K562 (cell line): ENCODE data around the gene AGAP1. TPM values are rescaled to one million over a fixed set of nuclear protein-coding genes. Genes with fewer than 3 reads are reported as not detected.

Experiments
- ETV5 ChIP-seq: sonication (generic); formaldehyde crosslinking; IDR thresholded peaks from 2 replicates; pipeline ENCODE4 v1.4.0; 2020; ENCODE audit warnings: low read depth, mild to moderate bottlenecking, missing genetic modification reagents
- JUND ChIP-seq, 2 experiments: IDR thresholded peaks; 2 replicates in 1 of 2; 3 replicates in 1 of 2; pipeline ENCODE4 v1.6.1; 2011; ENCODE audit warnings: borderline replicate concordance in 2 of 2, low read depth in 2 of 2, low read length in 2 of 2, improper control_type of control experiment in 1 of 2, missing biosample characterization in 1 of 2, missing genetic modification characterization in 1 of 2, missing genetic modification reagents in 1 of 2
- RREB1 ChIP-seq: fragments of 250-450 bp; sonication (Bioruptor Pico); IDR thresholded peaks from 2 replicates; pipeline ENCODE4 v1.4.0; 2020
- ZBTB33 ChIP-seq: sonication (generic); formaldehyde crosslinking; IDR thresholded peaks from 2 replicates; pipeline ENCODE4 v1.8.1; 2023; ENCODE audit warnings: mild to moderate bottlenecking, missing genetic modification reagents
- ZNF408 ChIP-seq: fragments of 250-450 bp; sonication (Bioruptor Pico); IDR thresholded peaks from 2 replicates; pipeline ENCODE4 v1.4.0; 2020; ENCODE audit warnings: low read depth, mild to moderate bottlenecking, moderate library complexity
- ZNF449 ChIP-seq: fragments of 250-450 bp; sonication (Bioruptor Pico); IDR thresholded peaks from 2 replicates; pipeline ENCODE4 v1.8.0; 2022; ENCODE audit warnings: moderate library complexity, mild to moderate bottlenecking, inconsistent platforms
- ZNF518B ChIP-seq: fragments of 250-450 bp; sonication (Bioruptor Pico); IDR thresholded peaks from 2 replicates; pipeline ENCODE4 v1.5.0; 2021; ENCODE audit warnings: mild to moderate bottlenecking, moderate library complexity
- polyA plus RNA-seq, 8 experiments: library from polyadenylated mRNA; depleted of rRNA in 4 of 8; stranded (reverse) in 5 of 8; unstranded in 3 of 8; fragments of >200 nt; fragmentation: Nextera tagmentation in 2 of 8; fragmentation: Illumina TruSeq in 1 of 8; extraction: Ambion mirVana in 2 of 8; extraction: Trizol in 1 of 8; gene quantifications; 2 replicates each; pipeline versions ENCODE4 v1.2.1 to v1.2.3, GENCODE V29; 2011 to 2014; ENCODE audit warnings: inconsistent platforms in 1 of 8, missing spikeins in 1 of 8
- total RNA-seq, 7 experiments: library from RNA; depleted of rRNA in 6 of 7; stranded (reverse); fragments of >200 nt in 6 of 7; fragmentation: Illumina TruSeq in 2 of 7; extraction: Trizol in 2 of 7; gene quantifications; 2 replicates each; pipeline versions ENCODE4 v1.2.1 to v1.2.3, GENCODE V29; 2011 to 2021; ENCODE audit warnings: low replicate concordance in 1 of 7

Gene AGAP1
- total and polyA plus RNA-seq, 9 of the 15 experiments (the other 6 are each of a cell fraction or from before 2014, with no cell fraction given): 1.3 to 24.0 (median 10.6) TPM

- no peak for TF ChIP-seq ZNF449 (CRISPR knock-in tag)
- TF ChIP-seq ETV5: no peak
- no peak for TF ChIP-seq ZNF408
- TF ChIP-seq JUND (IDR thresholded peaks at IDR 0.05; ENCODE audit: borderline replicate concordance, low read depth, low read length): no peak
- no peak for TF ChIP-seq JUND (tag; IDR thresholded peaks at IDR 0.05; ENCODE audit: borderline replicate concordance, low read depth, low read length)
- no peak for TF ChIP-seq RREB1
- TF ChIP-seq ZBTB33 (CRISPR knock-in tag): no peak
- no peak for TF ChIP-seq ZNF518B
Measured at GRCh38 chr2:235860111-235860510, 366.3 kb downstream of the AGAP1 start (continued).
